Measurements from ENCODE around the gene TLCD3A.

GRCh38 chr17:718075-718474, 14.3 kb upstream of the TLCD3A start:
- TF ChIP-seq CTCF (IDR thresholded peaks at IDR 0.05), result no peak
- no peak for TF ChIP-seq EZH2 (IDR thresholded peaks at IDR 0.05; ENCODE audit: borderline replicate concordance, insufficient read depth, low read depth, low read length, poor library complexity, severe bottlenecking)

All from B cell (primary cell).